Stomach (tissue), 4 donors: ENCODE data around the gene LRP6.

Source experiments
- CTCF ChIP-seq, 7 experiments: fragments of 450-650 bp in 4 of 7; fragments of 200-600 bp in 3 of 7; sonication (generic) in 3 of 7; IDR thresholded peaks; one replicate each; pipeline ENCODE4 v1.5.1; 2016 to 2019; ENCODE audit warnings: antibody characterized with exemption in 7 of 7, control low read depth in 2 of 7, mild to moderate bottlenecking in 1 of 7
- POLR2AphosphoS5 ChIP-seq, 3 donors: sonication (generic); formaldehyde crosslinking; IDR thresholded peaks; one replicate each; pipeline ENCODE4 v1.6.1; 2016; ENCODE audit warnings: antibody characterized with exemption in 3 of 3

- TF ChIP-seq CTCF (IDR thresholded peaks at IDR 0.05) (no peak), POLR2AphosphoS5 (IDR thresholded peaks at IDR 0.05) (no peak)
Observed at GRCh38 chr12:12240662-12241340, 26.0 kb downstream of the LRP6 start.
